KBM-7 (cell line): ENCODE data around the gene CD99.
"Not testable (repeated sequence)": the region's sequence is repeated elsewhere in the genome, so short reads cannot be mapped to it uniquely, and the experiment has no call there.

ENCODE experiments used
- DNase-seq: peaks from one replicate; pipeline ENCODE4 v3.0.0-alpha.2; 2015
- in situ Hi-C: fragments of 300-500 bp; cut with MboI; formaldehyde crosslinking; loops from 2 replicates; pipeline ENCODE4 v1.14.3; 2020; ENCODE audit warnings: low sequenced_read_pairs, low pct_unique_long_range_greater_than_20kb, mixed read lengths

CD99 gene

GRCh38 chrX:2672084-2672483 is 19.0 kb upstream of the CD99 start:
- DNase-seq: no peak
- in situ Hi-C loops: no loop called here

GRCh38 chrX:2673611-2674010 is 17.5 kb upstream of the CD99 start:
- no peak for DNase-seq
- in situ Hi-C loops: no loop called here

GRCh38 chrX:2675657-2676200 is 15.4 kb upstream of the CD99 start:
- in situ Hi-C loops, DNase-seq: not testable (repeated sequence)

GRCh38 chrX:2676794-2677675 is 14.1 kb upstream of the CD99 start:
- no peak for DNase-seq
- in situ Hi-C loops: no loop called here

GRCh38 chrX:2677764-2678163 is 13.3 kb upstream of the CD99 start:
- in situ Hi-C loops: no loop called here
- DNase-seq: no peak

- no peak for DNase-seq
- in situ Hi-C loops: no loop called here
Observed at GRCh38 chrX:2678583-2678982, 12.5 kb upstream of the CD99 start.

GRCh38 chrX:2679534-2680485 is 11.3 kb upstream of the CD99 start:
- no peak for DNase-seq
- in situ Hi-C loops: no loop called here

- in situ Hi-C loops: no loop called here
- no peak for DNase-seq
Observed at GRCh38 chrX:2680486-2681348, 10.4 kb upstream of the CD99 start.

GRCh38 chrX:2682565-2683177 is 8.4 kb upstream of the CD99 start:
- DNase-seq: no peak
- in situ Hi-C loops: no loop called here

GRCh38 chrX:2684256-2684655 is 6.8 kb upstream of the CD99 start:
- in situ Hi-C loops: no loop called here
- DNase-seq: no peak

- in situ Hi-C loops: no loop called here
- no peak for DNase-seq
Observed at GRCh38 chrX:2685886-2686285, 5.2 kb upstream of the CD99 start.

GRCh38 chrX:2689773-2690666 is 1.1 kb upstream of the CD99 start:
- in situ Hi-C loops: no loop called here
- no peak for DNase-seq

GRCh38 chrX:2691543-2692220 is 587 bp downstream of the CD99 start:
- peak; percentile 69 for DNase-seq
- in situ Hi-C loops: no loop called here

- in situ Hi-C loops: no loop called here
- peak; percentile 80 for DNase-seq
Observed at GRCh38 chrX:2692221-2693112, 1.4 kb downstream of the CD99 start.

- no peak for DNase-seq
- in situ Hi-C loops: no loop called here
Observed at GRCh38 chrX:2693113-2694002, 2.3 kb downstream of the CD99 start.
